GM04503 (cell line): Measurements from ENCODE around the gene ALDH9A1.
"Not testable (repeated sequence)": the region's sequence is repeated elsewhere in the genome, so short reads cannot be mapped to it uniquely, and the experiment has no call there.

Experiments
- DNase-seq: peaks from one replicate; pipeline ENCODE4 v3.0.0-alpha.2; 2012; ENCODE audit warnings: low read depth

Gene ALDH9A1

DNA sequence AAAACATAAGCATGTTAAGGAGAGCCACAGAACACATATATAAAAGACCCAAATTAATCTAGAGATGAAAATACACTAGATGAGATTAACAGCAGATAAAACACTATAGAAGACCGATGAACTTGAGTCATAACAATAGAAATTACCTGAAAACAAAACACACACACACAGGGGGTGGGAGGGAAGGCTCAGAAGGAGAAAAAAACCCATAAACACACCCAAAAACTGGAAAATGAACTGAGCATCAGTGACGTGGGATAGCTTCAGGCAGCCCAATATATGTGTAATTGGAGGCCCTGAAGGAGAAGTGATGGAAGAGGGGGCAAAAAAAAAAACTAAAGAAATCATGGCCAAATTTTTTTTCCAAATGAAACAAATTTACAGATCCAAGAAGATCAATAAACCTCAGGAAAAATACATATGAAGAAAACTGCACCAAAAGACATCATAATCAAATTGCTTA, 11.4 kb downstream of the ALDH9A1 start:
- no peak for DNase-seq

GRCh38 chr1:165686121-165686970, 12.0 kb downstream of the ALDH9A1 start:
- DNase-seq, result no peak

GRCh38 chr1:165683848-165684485, 14.4 kb downstream of the ALDH9A1 start:
- no peak for DNase-seq

GRCh38 chr1:165680773-165681172, 17.6 kb downstream of the ALDH9A1 start:
- not testable (repeated sequence) for DNase-seq

DNA sequence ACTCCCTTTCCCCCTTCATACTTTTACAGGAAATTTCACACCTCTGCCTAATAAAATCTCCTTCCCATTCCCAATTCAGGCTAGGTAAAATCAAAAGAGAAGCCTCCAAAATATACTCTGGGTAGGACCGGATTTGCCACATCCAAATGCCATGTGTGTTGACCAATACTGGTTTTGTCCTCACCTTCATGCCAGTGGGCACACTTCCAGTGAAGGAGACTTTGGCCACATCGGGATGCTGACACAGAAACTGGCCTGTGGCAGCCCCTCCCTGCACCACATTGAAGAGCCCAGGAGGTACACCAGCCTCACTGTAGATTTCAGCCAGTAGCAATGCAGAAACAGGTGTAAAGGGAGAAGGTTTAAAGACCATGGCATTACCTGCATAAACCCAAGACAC, 18.1 kb downstream of the ALDH9A1 start:
- no peak for DNase-seq

- DNase-seq, result no peak
Measured at GRCh38 chr1:165679282-165680036, 18.9 kb downstream of the ALDH9A1 start.

DNA sequence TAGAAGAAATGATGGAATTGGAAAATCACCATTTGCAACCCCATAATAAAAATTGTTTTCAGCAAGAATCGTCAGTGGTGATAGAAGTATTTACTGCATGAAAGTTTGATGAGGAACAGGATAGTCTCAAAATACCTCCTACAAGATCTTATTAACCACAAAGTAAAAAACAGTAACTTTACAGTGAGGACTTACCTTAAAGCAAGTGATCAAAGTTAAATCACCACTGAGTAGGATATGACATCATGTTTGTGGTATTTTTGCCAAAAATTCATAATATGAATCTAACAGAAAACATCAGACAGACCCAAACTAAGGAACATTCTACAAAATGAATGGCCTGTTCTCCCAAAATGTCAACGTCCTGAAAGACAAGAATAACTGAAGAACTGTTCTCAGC, 19.9 kb downstream of the ALDH9A1 start:
- no peak for DNase-seq

DNA sequence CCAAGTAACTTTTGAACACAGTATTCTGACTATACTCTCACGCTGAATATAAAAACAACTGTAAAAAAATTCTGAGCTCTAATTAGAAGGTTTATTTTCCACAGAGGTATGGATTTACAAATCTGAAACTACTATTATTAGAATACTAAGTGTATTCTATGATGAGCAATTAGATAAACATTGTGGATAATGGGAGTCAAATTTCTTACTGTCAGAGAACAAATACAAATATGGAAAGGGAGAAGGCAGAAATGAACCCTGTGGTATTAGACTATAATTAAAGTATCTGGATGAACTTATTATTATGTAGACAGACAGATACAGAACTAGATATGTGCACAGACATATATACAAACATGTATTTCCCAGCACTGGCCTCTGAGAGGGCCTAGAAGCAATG, 22.6 kb downstream of the ALDH9A1 start:
- no peak for DNase-seq

DNA sequence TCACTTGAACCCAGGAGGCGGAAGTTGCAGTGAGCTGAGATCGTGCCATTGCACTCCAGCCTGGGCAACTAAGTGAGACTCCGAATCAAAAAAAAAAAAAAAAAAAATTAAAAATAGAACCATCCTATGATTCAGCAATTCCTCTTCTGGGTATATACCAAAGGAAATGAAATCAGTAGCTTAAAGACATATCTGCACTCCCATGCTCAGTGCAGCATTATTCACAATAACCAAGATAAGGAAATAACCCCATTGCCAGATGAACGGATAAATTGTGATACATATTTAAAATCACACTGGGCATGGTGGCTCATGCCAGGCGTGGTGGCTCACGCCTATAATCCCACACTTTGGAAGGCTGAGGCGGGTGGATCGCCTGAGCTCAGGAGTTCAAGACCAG, 23.8 kb downstream of the ALDH9A1 start:
- DNase-seq, result no peak

- no peak for DNase-seq
Measured at GRCh38 chr1:165671526-165671925, 26.8 kb downstream of the ALDH9A1 start.

- DNase-seq, result no peak
Measured at GRCh38 chr1:165668184-165668583, 30.2 kb downstream of the ALDH9A1 start.

GRCh38 chr1:165666152-165666825, 32.1 kb downstream of the ALDH9A1 start:
- DNase-seq, result peak; percentile 23

DNA sequence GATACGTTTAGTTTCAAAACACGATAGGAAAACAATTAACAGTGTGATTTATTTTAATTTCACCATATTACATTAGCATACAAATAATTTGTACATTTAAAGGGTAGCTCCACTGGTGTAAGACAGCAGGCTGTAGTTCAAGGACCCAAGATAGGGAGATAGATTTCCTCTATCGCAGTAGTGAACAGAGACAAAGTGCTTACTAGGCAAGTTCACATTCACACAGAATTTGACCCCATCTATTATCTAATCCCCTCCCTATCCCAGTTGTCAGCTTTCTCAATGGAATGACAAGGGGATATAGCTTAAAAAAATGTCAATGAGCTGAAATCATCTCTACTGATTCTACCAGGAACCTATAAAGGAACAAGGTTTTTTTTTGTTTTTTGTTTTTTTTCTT, 36.2 kb downstream of the ALDH9A1 start:
- no peak for DNase-seq

GRCh38 chr1:165661703-165662102, 36.7 kb downstream of the ALDH9A1 start:
- no peak for DNase-seq

DNA sequence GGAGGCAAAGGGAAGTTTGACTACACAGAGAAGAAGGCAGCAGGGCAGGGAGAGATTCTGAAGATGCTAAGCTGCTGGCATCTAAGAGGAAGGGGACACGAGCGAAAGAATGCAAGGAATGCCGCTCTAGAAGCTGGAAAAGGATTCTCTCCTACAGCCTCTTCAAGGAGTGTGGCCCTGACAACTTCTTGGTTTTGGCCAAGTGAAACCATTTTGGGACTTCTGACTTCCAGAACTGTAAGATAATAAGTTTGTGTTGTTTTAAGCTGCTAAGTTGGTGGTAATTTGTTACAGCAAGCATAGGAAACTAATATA, 38.8 kb downstream of the ALDH9A1 start:
- no peak for DNase-seq

GRCh38 chr1:165658766-165659580, 39.4 kb downstream of the ALDH9A1 start:
- DNase-seq, result not testable (repeated sequence)

DNA sequence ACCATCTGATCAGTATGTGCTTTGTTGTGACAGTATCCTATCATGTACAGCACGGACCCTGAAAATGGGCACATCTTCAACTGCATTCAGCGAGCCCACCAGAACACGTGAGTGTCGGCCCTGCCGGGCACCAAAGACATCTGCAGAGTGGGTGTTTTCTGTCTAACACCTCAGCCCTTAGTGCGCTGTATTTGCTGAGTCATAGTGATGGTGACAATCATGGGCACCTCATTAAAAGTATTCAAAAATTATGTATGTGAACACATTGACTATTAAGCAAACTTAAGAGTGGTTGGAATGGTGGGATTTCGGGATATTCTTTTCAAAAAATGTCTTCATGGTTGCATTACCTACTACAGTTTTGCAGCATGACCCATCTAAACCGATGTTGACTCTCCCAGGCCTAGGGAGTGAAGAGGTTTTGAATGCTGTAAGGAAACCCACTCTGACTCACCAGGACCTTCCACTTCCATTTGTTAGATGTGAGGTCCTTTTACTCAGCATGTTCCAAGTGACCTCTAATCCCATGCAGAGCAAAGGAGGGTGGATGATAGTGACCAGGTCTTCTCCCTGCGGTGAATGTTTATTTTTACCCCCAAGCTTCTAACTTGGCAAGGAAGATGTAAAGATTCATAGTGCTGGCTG, 47.3 kb downstream of the ALDH9A1 start:
- no peak for DNase-seq

GRCh38 chr1:165648919-165649572, 49.3 kb downstream of the ALDH9A1 start:
- no peak for DNase-seq

- no peak for DNase-seq
Measured at GRCh38 chr1:165647970-165648369, 50.4 kb downstream of the ALDH9A1 start.

GRCh38 chr1:165647517-165647916, 50.8 kb downstream of the ALDH9A1 start:
- DNase-seq, result no peak
